Left hindlimb (tissue), 1 donor: ENCODE data around the gene PHAF1.

ENCODE experiments used
- DNase-seq: peaks from one replicate; pipeline ENCODE4 v3.0.0-alpha.2; 2018

Gene PHAF1

GRCh38 chr16:67183627-67184452 lies 74.1 kb downstream of the PHAF1 start, which contains the start of gene MATCAP1:
Gene MATCAP1, minus strand, starts transcription at chr16:67183963. Its CDS starts 3,353 bp downstream, at chr16:67180610.
- peak; percentile 96 for DNase-seq

DNA sequence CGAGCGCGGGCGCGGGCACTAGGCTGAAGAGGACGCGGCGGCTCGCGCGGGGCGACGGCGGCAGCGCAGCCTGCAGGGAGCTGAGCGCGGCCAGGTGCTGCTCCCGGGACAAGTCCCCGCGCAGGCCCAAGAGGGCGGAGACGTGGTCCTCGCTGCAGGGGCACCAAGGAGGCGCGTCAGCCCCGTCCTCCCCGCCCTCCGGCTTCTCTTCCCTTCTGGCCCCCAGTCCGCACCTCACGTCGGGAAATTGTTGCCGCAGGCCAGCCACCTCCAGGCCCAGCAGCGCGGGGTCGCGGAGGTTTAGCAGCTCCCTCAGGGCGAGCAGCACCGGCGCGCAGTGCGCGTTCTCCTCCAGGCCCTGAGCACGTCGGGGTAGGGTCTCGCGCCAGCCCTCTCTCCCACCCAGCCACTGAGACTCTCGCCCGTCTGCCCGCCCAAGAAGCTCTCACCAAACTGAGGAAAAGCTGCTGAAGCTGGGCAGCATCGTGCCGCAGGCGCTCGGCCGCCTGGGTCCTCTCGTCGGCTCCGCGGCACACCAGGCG lies 74.8 kb downstream of the PHAF1 start:
- no peak for DNase-seq

DNA sequence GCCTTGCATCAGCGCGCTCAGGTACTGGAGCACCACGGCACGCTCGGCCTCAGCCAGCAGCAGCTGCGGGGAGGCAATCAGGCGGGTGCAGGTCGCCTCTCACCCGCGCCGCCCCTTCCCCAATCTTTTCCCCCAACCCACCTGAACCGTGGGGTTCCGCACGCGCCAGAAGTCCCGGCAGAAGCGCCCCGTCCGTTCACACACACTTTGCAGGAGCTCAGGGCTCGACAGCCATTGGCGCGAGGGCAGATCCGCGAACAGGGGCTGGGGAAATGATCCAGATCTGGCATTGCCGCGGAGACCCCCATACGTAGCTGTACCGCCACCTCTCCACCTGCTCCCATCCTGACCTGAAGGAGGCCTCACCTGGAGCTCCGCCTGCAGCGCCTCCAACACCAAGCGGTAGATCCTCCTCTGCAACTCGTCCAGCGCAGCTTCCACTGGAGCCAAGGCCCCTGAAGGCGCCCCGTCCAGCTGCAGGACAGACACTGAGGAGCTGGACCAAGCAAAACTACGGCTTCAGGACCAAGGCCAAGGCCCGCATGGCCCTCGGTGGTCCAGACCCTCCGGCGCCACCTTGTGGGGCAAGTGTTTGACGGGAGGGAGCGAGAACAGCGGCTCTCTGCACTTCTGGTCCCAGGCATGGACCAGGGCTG lies 75.4 kb downstream of the PHAF1 start:
- DNase-seq = peak; percentile 91

- no peak for DNase-seq
Measured at GRCh38 chr16:67185651-67186134, 76.0 kb downstream of the PHAF1 start.

- DNase-seq = no peak
Measured at GRCh38 chr16:67186550-67186950, 76.8 kb downstream of the PHAF1 start.

DNA sequence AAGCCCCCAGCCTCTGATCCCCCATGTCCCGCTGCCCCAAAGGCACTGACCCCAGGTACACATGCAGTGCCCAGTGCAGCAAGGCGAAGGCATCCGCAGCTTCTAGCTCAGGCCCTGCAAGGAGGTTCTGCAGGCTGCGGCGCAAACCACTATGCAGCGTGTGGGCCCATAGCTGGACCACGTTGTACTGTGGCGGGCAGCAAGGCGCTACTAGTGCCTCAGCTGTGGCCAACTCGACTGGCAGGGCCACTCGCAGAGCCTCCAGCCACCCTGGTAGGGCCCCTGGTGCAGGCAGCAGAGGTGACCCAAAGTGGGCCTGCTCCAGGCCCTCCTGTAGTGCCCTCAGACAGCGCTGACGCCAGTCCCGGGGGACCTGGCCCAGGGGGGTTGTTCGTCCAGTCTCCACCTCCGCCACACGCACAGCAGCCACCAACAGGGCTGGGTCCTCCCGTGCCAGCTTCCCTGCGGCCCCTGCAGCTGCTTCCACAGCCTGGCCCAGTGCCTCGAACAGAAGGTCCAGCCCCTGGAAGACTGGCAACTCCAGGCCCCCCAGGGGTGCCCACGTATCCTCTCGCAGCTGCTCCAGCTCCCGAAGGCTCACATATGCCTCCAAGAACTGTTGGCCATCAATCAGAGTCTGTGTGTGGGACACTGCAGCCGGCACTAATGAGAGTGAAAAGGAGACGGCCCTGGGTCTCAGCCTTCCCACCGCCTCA lies 77.6 kb downstream of the PHAF1 start:
- no peak for DNase-seq

GRCh38 chr16:67188323-67188722 lies 78.6 kb downstream of the PHAF1 start:
- no peak for DNase-seq

- no peak for DNase-seq
Measured at GRCh38 chr16:67188798-67189197, 79.1 kb downstream of the PHAF1 start.

DNA sequence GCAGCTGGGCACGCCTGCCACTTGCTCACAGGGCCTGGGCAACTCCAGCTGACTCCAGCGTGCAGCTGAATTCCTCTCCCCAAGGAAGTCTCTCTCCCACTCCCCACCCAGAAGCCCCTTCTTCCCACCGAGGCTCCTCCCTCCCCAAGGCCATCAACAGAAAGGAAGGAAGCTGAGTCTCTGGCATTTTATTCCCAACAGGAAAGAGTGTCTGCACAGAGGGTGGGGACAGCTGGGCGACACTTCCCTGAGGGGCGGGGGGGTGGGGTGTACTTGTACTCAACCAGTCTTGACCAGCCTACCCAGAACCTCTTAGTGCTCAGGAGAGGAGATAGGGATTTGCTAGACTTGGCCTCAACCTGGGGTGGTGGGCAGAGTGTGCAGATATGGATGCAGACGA lies 80.3 kb downstream of the PHAF1 start, which contains the start of gene EXOC3L1:
Gene EXOC3L1 (minus strand): TSS at position 96 of the 400 bp plus-strand sequence. CDS start 460 bp downstream, outside the sequence.
- DNase-seq = no peak

GRCh38 chr16:67190448-67191399 lies 81.0 kb downstream of the PHAF1 start:
- no peak for DNase-seq

DNA sequence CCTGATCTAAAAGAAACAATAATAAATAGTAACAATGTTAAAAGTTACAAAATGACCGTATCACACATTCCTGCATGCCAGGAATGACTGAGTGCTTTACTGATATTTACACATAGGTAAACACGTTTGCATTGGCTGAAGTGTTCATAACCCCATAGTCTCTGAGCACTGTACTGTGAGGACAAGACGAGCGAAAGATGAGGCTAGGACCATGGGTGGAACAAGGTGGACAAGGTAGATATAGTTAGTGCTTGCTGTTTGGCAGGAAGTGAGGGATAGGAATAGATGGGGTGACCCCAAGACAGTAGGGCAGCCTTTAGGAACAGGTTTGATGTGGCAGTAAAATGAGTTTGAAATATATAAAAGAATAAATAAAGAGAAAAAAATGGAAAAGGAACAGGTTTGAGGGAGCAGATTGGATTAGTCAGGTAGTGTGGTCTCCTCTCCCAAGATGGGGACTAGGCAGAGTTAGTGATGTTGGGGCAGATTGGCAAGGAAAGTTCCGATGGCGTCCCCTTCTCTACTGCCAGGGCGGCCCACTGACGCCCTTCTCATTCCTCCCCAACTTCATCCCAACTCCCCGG lies 81.8 kb downstream of the PHAF1 start:
- DNase-seq = no peak

GRCh38 chr16:67191995-67192681 lies 82.4 kb downstream of the PHAF1 start, which contains the start of gene E2F4:
Gene E2F4, plus strand, starts transcription at chr16:67192155. Its CDS starts 73 bp downstream, at chr16:67192228.
- DNase-seq = peak; percentile 91

DNA sequence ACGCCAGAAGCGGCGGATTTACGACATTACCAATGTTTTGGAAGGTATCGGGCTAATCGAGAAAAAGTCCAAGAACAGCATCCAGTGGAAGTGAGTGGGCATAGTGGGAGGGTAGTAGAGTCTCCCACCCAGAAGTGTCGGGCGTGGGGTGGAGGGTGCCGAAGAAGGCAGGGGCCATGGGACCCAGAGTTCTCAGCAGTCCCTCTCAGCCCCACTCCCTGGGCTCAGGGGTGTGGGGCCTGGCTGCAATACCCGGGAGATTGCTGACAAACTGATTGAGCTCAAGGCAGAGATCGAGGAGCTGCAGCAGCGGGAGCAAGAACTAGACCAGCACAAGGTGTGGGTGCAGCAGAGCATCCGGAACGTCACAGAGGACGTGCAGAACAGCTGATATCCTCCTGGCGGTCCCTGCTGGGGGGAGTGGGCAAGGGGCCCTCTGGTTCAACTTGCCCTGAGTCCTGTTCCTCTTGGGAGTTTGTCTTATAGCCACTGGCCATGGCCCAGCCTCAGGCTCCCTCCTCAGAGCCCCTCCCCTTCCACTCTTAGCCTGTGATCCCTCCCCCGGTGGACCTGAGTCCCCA lies 83.1 kb downstream of the PHAF1 start:
- DNase-seq = no peak

GRCh38 chr16:67193536-67193935 lies 83.8 kb downstream of the PHAF1 start:
- DNase-seq = no peak

DNA sequence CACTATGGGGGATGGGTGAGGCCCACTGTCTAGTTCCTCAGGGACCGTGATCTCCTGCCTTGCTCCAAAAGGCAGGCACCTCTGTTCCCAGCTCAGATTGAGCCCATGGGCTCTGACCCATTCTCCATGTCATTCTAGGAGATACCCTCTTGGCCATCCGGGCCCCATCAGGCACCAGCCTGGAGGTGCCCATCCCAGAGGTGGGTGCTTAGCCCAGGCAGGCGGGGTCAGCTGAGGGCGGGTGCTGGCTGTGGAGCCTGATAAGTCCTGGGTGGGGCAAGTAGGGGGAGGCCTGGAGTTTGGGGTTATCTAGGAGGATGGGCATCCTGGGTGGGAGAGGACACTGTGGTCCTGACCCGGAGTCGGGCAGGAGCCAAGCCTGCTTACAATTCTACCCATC lies 84.5 kb downstream of the PHAF1 start:
- DNase-seq = no peak

GRCh38 chr16:67195676-67196075 lies 85.9 kb downstream of the PHAF1 start:
- no peak for DNase-seq

DNA sequence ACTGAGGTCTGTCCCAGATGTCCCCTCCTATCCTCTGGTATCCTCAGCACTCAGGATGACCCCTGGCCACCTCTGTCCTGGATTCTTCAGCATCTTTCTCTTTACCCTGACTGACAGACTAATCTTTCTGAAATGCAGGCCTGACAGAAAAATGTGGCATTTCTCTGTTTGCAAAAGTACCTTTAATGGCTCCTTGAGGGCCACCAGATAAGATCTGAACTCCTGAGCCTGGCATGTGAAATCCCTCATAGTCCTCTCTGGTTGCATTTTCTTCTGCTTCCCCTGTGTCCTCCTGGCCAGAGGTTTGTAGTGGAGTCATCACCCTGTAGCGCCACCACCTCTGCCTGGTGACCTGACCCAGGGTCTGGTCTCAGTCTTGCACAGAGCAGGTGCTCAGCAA lies 87.1 kb downstream of the PHAF1 start:
- DNase-seq = no peak

GRCh38 chr16:67197704-67198103 lies 88.0 kb downstream of the PHAF1 start:
- DNase-seq = no peak
